ENCODE measurements around the gene CXCR3. TPM values are rescaled to one million over a fixed set of nuclear protein-coding genes. Genes with fewer than 3 reads are reported as not detected.
"Not testable (repeated sequence)": the region's sequence is repeated elsewhere in the genome, so short reads cannot be mapped to it uniquely, and the experiment has no call there.

CXCR3 gene
- total RNA-seq, 4 donors from 2014 or later = 1.1 to 3.5 (median 1.3) TPM; not detected in 1

DNA sequence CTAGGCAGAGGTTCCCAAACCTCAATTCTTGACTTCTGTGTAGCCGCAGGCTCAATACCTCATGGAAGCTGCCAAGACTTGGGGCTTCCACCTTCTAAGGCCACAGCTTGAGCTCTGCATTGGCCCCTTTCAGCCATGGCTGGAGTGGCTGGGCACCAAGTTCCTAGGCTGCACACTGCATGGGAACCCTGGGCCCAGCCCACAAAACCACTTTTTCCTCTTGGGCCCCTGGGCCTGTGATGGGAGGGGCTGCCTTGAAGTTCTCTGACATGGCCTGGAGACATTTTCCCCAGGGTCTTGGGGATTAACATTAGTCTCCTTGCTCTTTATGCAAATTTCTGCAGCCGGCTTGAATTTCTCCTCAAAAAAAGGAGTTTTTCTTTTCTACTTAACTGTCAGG is 35.0 kb upstream of the CXCR3 start:
- intact Hi-C loops (cut with DNase I; ENCODE audit: low total_unique reads) (no loop called here), in situ Hi-C loops (cut with MboI; ENCODE audit: low pct_ligation_motif_present in 1 of 4, low pct_unique_long_range_greater_than_20kb in 1 of 4, low sequenced_read_pairs in 3 of 4) (no loop called here)
- TF ChIP-seq POLR2AphosphoS5 (IDR thresholded peaks at IDR 0.05) (no peak), POLR2A (IDR thresholded peaks at IDR 0.05) (no peak), EP300 (IDR thresholded peaks at IDR 0.05; ENCODE audit: low read depth) (no peak)
- TF ChIP-seq, protein P1, sequence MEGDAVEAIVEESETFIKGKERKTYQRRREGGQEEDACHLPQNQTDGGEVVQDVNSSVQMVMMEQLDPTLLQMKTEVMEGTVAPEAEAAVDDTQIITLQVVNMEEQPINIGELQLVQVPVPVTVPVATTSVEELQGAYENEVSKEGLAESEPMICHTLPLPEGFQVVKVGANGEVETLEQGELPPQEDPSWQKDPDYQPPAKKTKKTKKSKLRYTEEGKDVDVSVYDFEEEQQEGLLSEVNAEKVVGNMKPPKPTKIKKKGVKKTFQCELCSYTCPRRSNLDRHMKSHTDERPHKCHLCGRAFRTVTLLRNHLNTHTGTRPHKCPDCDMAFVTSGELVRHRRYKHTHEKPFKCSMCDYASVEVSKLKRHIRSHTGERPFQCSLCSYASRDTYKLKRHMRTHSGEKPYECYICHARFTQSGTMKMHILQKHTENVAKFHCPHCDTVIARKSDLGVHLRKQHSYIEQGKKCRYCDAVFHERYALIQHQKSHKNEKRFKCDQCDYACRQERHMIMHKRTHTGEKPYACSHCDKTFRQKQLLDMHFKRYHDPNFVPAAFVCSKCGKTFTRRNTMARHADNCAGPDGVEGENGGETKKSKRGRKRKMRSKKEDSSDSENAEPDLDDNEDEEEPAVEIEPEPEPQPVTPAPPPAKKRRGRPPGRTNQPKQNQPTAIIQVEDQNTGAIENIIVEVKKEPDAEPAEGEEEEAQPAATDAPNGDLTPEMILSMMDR (IDR thresholded peaks at IDR 0.05) = no peak
- H3K36me3 ChIP-seq = no peaks in the 10 kb centered on the region
- no peaks in the 10 kb centered on the region for H3K27me3 ChIP-seq
- no peak for DNase-seq
- no peak overlapping the region for H3K4me3 ChIP-seq
- 88% methylated on average over 2 of the region's 2 CpGs; no CpG with 5 or more reads in 1 of the 2 donors for WGBS, 2 donors (ENCODE audit: low coverage in 1 of 2)
- H3K9me3 ChIP-seq = no peaks in the 10 kb centered on the region
- H3K4me1 ChIP-seq = no peaks in the 10 kb centered on the region
- no peak overlapping the region for H3K27ac ChIP-seq

DNA sequence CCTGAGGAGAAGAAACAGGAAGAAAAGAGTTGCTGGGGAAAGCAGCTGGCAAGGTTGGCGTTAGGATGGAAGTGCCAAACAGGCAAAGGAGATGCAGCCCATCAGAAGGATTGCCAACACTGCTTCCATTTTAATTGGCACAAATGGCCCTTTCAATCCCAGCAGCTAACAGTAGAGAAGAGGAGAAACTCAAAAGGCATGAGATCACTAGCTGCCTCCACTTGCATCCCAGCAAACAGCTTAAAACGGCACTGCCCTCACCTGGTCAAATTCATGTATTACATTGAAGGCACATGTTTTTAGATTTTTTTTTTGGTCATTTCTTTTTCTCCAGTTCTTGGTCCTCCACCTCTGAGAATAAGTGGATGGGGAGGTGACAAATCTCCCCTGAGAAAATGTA is 34.1 kb upstream of the CXCR3 start:
- 20 to 39% methylated on average over 1 to 2 of the region's 2 CpGs for WGBS, 2 donors (ENCODE audit: low coverage in 1 of 2)
- TF ChIP-seq, protein P1 (IDR thresholded peaks at IDR 0.05) = peak; percentile 50 to 59 (median 54)
- TF ChIP-seq EP300 (IDR thresholded peaks at IDR 0.05; ENCODE audit: low read depth) = no peak
- H3K9me3 ChIP-seq = no peaks in the 10 kb centered on the region
- no peaks in the 10 kb centered on the region for H3K36me3 ChIP-seq
- no peaks in the 10 kb centered on the region for H3K4me1 ChIP-seq
- no peak overlapping the region for H3K4me3 ChIP-seq
- H3K27ac ChIP-seq = no peak overlapping the region
- peak; percentile 49 for DNase-seq
- in situ Hi-C loops (cut with MboI; ENCODE audit: low pct_ligation_motif_present in 1 of 4, low pct_unique_long_range_greater_than_20kb in 1 of 4, low sequenced_read_pairs in 3 of 4) (no loop called here), intact Hi-C loops (cut with DNase I; ENCODE audit: low total_unique reads) (no loop called here)
- H3K27me3 ChIP-seq = no peaks in the 10 kb centered on the region

DNA sequence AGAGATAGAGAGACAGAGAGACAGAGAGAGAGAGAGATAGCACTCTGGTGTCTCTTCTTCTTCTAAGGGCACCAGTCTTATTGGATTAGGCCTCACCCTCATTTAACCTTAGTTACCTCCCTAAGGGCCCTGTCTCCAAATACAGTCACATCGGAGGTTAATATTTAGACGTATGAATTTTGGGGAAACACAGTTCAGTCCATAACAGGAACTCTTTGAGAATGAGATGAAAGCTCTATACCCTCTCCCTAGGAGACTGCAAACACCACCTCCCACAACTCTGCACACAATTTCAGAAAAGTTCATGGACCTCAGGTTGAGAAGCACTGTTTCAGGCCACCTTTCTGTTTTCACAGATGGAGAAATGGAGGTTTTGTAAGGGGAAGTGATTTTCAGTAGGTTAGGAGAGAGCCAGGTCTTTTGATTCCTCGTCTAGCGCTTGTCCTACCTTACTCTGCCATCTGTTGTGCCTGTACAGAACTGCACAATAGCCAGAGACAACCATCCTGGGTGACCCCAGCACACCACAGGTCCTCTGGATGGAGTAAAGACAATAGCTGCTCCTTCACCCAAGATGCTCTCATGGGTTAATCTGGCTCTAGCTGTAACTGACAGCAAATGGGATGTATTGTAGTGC is 32.1 kb upstream of the CXCR3 start:
- no peaks in the 10 kb centered on the region for H3K4me1 ChIP-seq
- H3K9me3 ChIP-seq = no peaks in the 10 kb centered on the region
- DNase-seq = peak; percentile 34
- intact Hi-C loops (cut with DNase I; ENCODE audit: low total_unique reads) (no loop called here), in situ Hi-C loops (cut with MboI; ENCODE audit: low pct_ligation_motif_present in 1 of 4, low pct_unique_long_range_greater_than_20kb in 1 of 4, low sequenced_read_pairs in 3 of 4) (no loop called here)
- H3K4me3 ChIP-seq = no peak overlapping the region
- WGBS, 2 donors (ENCODE audit: low coverage in 1 of 2) = 48% methylated on average over 4 of the region's 4 CpGs; no CpG with 5 or more reads in 1 of the 2 donors
- no peaks in the 10 kb centered on the region for H3K27me3 ChIP-seq
- H3K27ac ChIP-seq = peak overlapping the region in 1 of 4 donors; percentile 32
- H3K36me3 ChIP-seq = no peaks in the 10 kb centered on the region
- TF ChIP-seq POLR2AphosphoS5 (IDR thresholded peaks at IDR 0.05) = no peak
- TF ChIP-seq, protein P1 (IDR thresholded peaks at IDR 0.05) = peak in 4 of 5 experiments; percentile 28 to 49 (median 38)

DNA sequence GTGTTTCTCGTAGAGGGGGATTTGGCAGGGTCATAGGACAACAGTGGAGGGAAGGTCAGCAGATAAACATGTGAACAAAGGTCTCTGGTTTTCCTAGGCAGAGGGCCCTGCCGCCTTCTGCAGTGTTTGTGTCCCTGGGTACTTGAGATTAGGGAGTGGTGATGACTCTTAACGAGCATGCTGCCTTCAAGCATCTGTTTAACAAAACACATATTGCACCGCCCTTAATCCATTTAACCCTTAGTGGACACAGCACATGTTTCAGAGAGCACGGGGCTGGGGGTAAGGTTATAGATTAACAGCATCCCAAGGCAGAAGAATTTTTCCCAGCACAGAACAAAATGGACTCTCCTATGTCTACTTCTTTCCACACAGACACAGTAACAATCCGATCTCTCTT is 26.1 kb upstream of the CXCR3 start:
- H3K4me1 ChIP-seq; intact Hi-C loops (cut with DNase I; ENCODE audit: low total_unique reads): not testable (repeated sequence)
- 59% methylated on average over 6 of the region's 6 CpGs; no CpG with 5 or more reads in 1 of the 2 donors for WGBS, 2 donors (ENCODE audit: low coverage in 1 of 2)

DNA sequence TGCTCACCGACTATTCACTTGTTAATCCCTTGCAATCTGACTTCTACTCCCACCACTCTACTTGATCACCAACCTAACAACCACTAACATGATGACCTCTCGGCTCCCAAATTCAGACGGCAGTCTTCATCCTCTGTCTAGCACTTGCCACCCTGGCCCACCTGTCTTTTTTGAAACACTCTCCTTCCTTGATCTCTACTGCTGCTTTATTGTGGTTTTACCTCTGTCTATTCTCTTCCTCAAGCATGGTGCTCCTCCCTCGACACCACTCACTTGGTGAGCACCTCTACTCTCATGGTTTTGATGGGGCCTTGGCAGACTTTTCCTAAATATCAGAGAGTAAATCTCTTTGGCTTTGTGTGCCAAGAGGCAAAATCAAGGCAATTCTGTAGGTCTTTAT is 21.7 kb upstream of the CXCR3 start:
- Histone ChIP-seq H3K27ac (no peak overlapping the region), H3K27me3 (no peaks in the 10 kb centered on the region), H3K4me3 (no peak overlapping the region), H3K36me3 (no peaks in the 10 kb centered on the region), H3K9me3 (no peaks in the 10 kb centered on the region), H3K4me1 (peaks cover 0 to 15% (median 1%) of the 10 kb centered on the region in 4 donors)
- WGBS, 2 donors (ENCODE audit: low coverage in 1 of 2) = 87 to 100% methylated on average over 1 to 4 of the region's 4 CpGs
- DNase-seq = no peak
- TF ChIP-seq, protein P1 (IDR thresholded peaks at IDR 0.05) = no peak
- TF ChIP-seq POLR2A (IDR thresholded peaks at IDR 0.05) (no peak), POLR2AphosphoS5 (IDR thresholded peaks at IDR 0.05) (no peak), EP300 (IDR thresholded peaks at IDR 0.05; ENCODE audit: low read depth) (no peak)
- in situ Hi-C loops (cut with MboI; ENCODE audit: low pct_ligation_motif_present in 1 of 4, low pct_unique_long_range_greater_than_20kb in 1 of 4, low sequenced_read_pairs in 3 of 4) = no loop called here
- intact Hi-C loops (cut with DNase I; ENCODE audit: low total_unique reads) = no loop called here

More for the DNA sequence above, 26.1 kb upstream of the CXCR3 start:
- DNase-seq; H3K36me3 ChIP-seq; H3K27me3 ChIP-seq; H3K27ac ChIP-seq; H3K4me3 ChIP-seq; in situ Hi-C loops (cut with MboI; ENCODE audit: low pct_ligation_motif_present in 1 of 4, low pct_unique_long_range_greater_than_20kb in 1 of 4, low sequenced_read_pairs in 3 of 4); H3K9me3 ChIP-seq: not testable (repeated sequence)

Measured in transverse colon (tissue), 4 donors.